Mucosa of stomach (tissue), 1 donor: ENCODE data around the gene TAOK3.
"Not testable (repeated sequence)": the region's sequence is repeated elsewhere in the genome, so short reads cannot be mapped to it uniquely, and the experiment has no call there.

Source experiments
- H3K27me3 ChIP-seq: one replicate; pipeline ENCODE4 v1.7.0; 2013; ENCODE audit warnings: mild to moderate bottlenecking, low read length; ENCODE audit not compliant: control insufficient read depth, insufficient read depth
- H3K36me3 ChIP-seq: one replicate; pipeline ENCODE4 v1.7.0; 2013; ENCODE audit warnings: low read length; ENCODE audit not compliant: control insufficient read depth, insufficient read depth
- H3K4me1 ChIP-seq: one replicate; pipeline ENCODE4 v1.7.0; 2013; ENCODE audit warnings: mild to moderate bottlenecking, low read length; ENCODE audit not compliant: control insufficient read depth, insufficient read depth
- H3K4me3 ChIP-seq: one replicate; pipeline ENCODE4 v1.7.0; 2013; ENCODE audit warnings: low read length
- H3K9ac ChIP-seq: one replicate; pipeline ENCODE4 v1.7.0; 2013; ENCODE audit warnings: mild to moderate bottlenecking, low read length, moderate library complexity
- H3K9me3 ChIP-seq: one replicate; pipeline ENCODE4 v1.7.0; 2013; ENCODE audit warnings: mild to moderate bottlenecking, low read length, moderate library complexity; ENCODE audit not compliant: control insufficient read depth
- donor health status: Pancreatic carcinoma.

TAOK3 gene

GRCh38 chr12:118372541-118373495 is at the start of gene TAOK3:
Gene TAOK3 (minus strand): TSS chr12:118372907. CDS start chr12:118255567, 117,340 bp downstream.
- Histone ChIP-seq H3K36me3 (no peaks in the 10 kb centered on the region), H3K9me3 (no peaks in the 10 kb centered on the region), H3K4me1 (peaks cover 28% of the 10 kb centered on the region), H3K27me3 (no peaks in the 10 kb centered on the region), H3K9ac (peak within 1 kb of the TSS; percentile 88), H3K4me3 (peak within 1 kb of the TSS; percentile 71)

- Histone ChIP-seq H3K9me3 (no peaks in the 10 kb centered on the region), H3K4me3 (no peak overlapping the region), H3K4me1 (peaks cover 13% of the 10 kb centered on the region), H3K9ac (no peak overlapping the region), H3K27me3 (no peaks in the 10 kb centered on the region), H3K36me3 (no peaks in the 10 kb centered on the region)
Measured at GRCh38 chr12:118420673-118421072, 48.0 kb upstream of the TAOK3 start.

- no peak overlapping the region for H3K9ac ChIP-seq
Measured at GRCh38 chr12:118418385-118419057, 45.8 kb upstream of the TAOK3 start.

GRCh38 chr12:118417942-118418341 is 45.2 kb upstream of the TAOK3 start:
- no peak overlapping the region for H3K9ac ChIP-seq
- H3K27me3 ChIP-seq, result no peaks in the 10 kb centered on the region
- H3K4me1 ChIP-seq, result peaks cover 11% of the 10 kb centered on the region
- H3K9me3 ChIP-seq, result no peaks in the 10 kb centered on the region
- H3K4me3 ChIP-seq, result no peak overlapping the region
- H3K36me3 ChIP-seq, result peaks cover 2% of the 10 kb centered on the region

More at GRCh38 chr12:118418385-118419057, 45.8 kb upstream of the TAOK3 start:
- Histone ChIP-seq H3K4me3 (no peak overlapping the region), H3K9me3 (no peaks in the 10 kb centered on the region), H3K27me3 (no peaks in the 10 kb centered on the region), H3K4me1 (peaks cover 13% of the 10 kb centered on the region), H3K36me3 (no peaks in the 10 kb centered on the region)

GRCh38 chr12:118409834-118410233 is 37.1 kb upstream of the TAOK3 start:
- Histone ChIP-seq H3K27me3 (no peaks in the 10 kb centered on the region), H3K9ac (no peak overlapping the region), H3K36me3 (peaks cover 11% of the 10 kb centered on the region), H3K4me1 (peaks cover 11% of the 10 kb centered on the region), H3K9me3 (no peaks in the 10 kb centered on the region), H3K4me3 (no peak overlapping the region)

GRCh38 chr12:118408241-118408640 is 35.5 kb upstream of the TAOK3 start:
- H3K4me1 ChIP-seq, result peaks cover 11% of the 10 kb centered on the region
- H3K9me3 ChIP-seq, H3K4me3 ChIP-seq, H3K9ac ChIP-seq, H3K27me3 ChIP-seq: not testable (repeated sequence)
- H3K36me3 ChIP-seq, result peaks cover 11% of the 10 kb centered on the region

GRCh38 chr12:118404876-118405521 is 32.3 kb upstream of the TAOK3 start:
- Histone ChIP-seq H3K27me3 (no peaks in the 10 kb centered on the region), H3K4me3 (no peak overlapping the region), H3K9me3 (no peaks in the 10 kb centered on the region), H3K4me1 (peaks cover 7% of the 10 kb centered on the region), H3K36me3 (no peaks in the 10 kb centered on the region), H3K9ac (no peak overlapping the region)

- no peaks in the 10 kb centered on the region for H3K27me3 ChIP-seq
- H3K4me3 ChIP-seq, result no peak overlapping the region
- no peaks in the 10 kb centered on the region for H3K9me3 ChIP-seq
- H3K9ac ChIP-seq, result no peak overlapping the region
- H3K36me3 ChIP-seq, result no peaks in the 10 kb centered on the region
- H3K4me1 ChIP-seq, result no peaks in the 10 kb centered on the region
Measured at GRCh38 chr12:118402251-118402650, 29.5 kb upstream of the TAOK3 start.

- Histone ChIP-seq H3K4me3 (no peak overlapping the region), H3K27me3 (no peaks in the 10 kb centered on the region), H3K36me3 (no peaks in the 10 kb centered on the region), H3K9me3 (no peaks in the 10 kb centered on the region), H3K4me1 (no peaks in the 10 kb centered on the region), H3K9ac (no peak overlapping the region)
Measured at GRCh38 chr12:118398940-118399339, 26.2 kb upstream of the TAOK3 start.

- H3K9ac ChIP-seq, result no peak overlapping the region
- H3K36me3 ChIP-seq, result no peaks in the 10 kb centered on the region
- H3K4me3 ChIP-seq, result no peak overlapping the region
- H3K4me1 ChIP-seq, result no peaks in the 10 kb centered on the region
- no peaks in the 10 kb centered on the region for H3K9me3 ChIP-seq
- no peaks in the 10 kb centered on the region for H3K27me3 ChIP-seq
Measured at GRCh38 chr12:118398524-118398923, 25.8 kb upstream of the TAOK3 start.

- Histone ChIP-seq H3K4me3 (no peak overlapping the region), H3K4me1 (no peaks in the 10 kb centered on the region), H3K27me3 (no peaks in the 10 kb centered on the region), H3K9me3 (no peaks in the 10 kb centered on the region), H3K9ac (no peak overlapping the region), H3K36me3 (no peaks in the 10 kb centered on the region)
Measured at GRCh38 chr12:118397708-118398440, 25.2 kb upstream of the TAOK3 start.
